ENCODE results near the gene RAD54L.
"Not testable (repeated sequence)": the region's sequence is repeated elsewhere in the genome, so short reads cannot be mapped to it uniquely, and the experiment has no call there.

The RAD54L gene

DNA sequence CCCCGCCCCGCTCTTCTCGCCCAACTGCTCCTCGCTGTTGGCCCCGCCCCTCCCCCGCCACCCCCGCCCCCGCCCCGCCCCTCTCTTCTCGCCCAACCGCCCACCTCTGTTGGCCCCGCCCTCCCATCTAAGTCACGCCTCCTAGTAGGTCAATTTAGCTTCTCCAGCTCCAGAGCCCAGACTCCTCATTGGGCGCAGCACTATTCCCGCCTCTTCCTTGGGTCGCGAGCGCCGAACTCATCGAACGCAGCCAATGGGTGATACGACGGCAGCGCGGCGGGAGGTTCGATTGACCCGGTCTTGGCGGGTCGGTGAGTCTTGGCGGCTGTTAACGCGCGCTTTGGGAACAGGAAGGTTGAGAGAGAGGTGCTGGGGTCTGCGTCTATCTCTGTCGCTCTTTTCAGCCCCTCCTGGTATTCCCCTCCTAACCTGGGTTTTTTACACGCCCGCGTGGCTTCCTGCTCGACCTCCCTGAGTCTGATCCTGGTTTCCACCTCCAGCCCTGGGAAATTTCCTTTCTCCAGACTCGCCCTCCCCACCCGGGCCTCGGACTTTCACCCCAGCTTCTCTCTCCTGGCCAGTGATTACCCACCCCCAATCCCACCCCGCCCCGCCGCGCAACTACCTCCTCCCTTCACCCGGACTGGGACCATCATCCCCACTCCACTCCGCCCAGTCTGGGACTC lies at the start of gene RAD54L:
TSS of gene RAD54L (plus strand) at position 328 of the 686 bp plus-strand sequence. CDS start 643 bp downstream, outside the sequence.
- DNase-seq (ENCODE audit: low read depth), result peak; percentile 98

GRCh38 chr1:46197964-46198811 lies 49.4 kb upstream of the RAD54L start, which contains the start of gene POMGNT1:
Gene POMGNT1 (minus strand): TSS chr1:46198434. CDS start chr1:46197821, 613 bp downstream.
- DNase-seq (ENCODE audit: low read depth), result peak; percentile 42

DNA sequence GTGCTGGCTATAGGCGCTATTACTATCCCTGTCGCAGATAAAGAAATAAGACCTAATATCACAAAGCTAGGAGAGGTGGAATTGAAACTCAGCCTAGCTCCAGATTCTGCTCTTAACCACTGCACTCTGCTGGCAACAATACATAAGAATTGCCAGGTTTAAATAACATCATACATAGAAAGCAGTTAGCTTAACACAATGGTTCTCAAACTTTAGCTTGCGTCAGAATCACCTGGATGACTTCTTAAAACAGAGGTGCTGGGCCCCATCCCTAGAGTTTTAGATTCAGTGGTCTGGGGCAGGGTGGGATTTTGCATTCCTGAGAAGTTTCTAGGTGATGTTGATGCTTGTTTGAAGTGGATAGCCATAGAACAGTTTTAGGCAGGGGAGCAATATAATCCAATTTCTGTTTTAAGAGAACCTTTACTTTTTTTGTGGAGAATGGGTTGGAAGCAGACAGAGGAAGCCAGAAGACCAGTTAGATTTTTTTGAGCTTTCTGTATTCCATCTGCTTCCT lies 48.3 kb upstream of the RAD54L start:
- no peak for DNase-seq (ENCODE audit: low read depth)

- no peak for DNase-seq (ENCODE audit: low read depth)
Observed at GRCh38 chr1:46203738-46204405, 43.7 kb upstream of the RAD54L start.

- no peak for DNase-seq (ENCODE audit: low read depth)
Observed at GRCh38 chr1:46204406-46204742, 43.2 kb upstream of the RAD54L start.

DNA sequence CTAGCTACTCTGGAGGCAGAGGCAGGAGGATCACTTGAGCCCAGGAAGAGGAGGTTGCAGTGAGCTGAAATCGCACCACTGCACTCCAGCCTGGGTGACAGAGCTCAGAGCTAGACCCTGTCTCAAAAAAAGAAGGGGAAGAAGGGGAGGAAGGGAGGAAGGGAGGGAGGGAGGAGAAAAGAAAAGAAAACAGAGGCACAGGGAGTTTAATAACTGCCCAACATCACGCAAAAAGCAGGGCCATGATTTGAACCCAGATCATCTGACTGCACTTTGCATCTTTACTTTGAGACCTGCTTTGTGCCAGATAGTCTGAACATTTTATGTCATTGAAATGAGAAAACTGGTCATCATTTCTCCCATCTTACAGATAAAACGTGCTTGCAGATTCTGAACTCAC lies 42.4 kb upstream of the RAD54L start:
- DNase-seq (ENCODE audit: low read depth), result no peak

- DNase-seq (ENCODE audit: low read depth), result no peak
Observed at GRCh38 chr1:46205791-46206190, 41.8 kb upstream of the RAD54L start.

- DNase-seq (ENCODE audit: low read depth), result no peak
Observed at GRCh38 chr1:46206399-46206798, 41.2 kb upstream of the RAD54L start.

DNA sequence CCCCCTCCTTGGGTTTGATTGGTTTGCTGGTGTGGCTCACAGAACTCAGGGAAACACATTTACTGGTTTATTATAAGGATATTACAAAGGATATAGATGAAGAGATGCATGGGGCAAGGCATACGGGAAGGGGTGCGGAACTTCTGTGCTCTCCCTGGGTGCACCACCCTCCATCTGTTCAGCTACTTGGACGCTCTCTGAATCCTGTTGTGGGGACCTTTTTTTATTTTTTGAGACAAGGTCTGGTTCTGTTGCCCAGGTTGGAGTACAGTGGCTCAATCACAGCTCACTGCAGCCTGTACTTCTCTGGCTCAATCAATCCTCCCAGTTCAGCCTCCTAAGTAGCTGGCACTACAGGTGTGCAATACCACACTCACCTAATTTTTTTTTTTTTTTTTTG lies 37.0 kb upstream of the RAD54L start:
- DNase-seq (ENCODE audit: low read depth), result no peak

DNA sequence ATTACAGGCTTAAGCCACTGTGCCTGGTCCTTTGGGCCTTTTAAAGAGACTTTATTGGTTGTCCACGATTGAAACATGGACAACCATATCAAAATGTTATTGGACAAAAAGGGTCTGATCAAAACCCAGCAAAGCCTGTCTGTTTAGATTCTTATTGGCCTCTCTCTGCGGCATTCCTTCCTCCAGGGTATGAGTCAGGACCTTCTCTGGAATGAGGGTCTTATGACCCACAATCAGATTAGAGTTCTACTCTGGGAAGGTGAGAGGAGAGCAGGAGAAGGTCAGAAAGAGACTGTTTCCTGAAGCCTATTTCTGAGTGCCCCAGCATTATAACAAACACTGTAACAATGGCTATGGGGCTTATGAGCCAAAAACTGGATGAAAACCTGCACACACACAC lies 36.5 kb upstream of the RAD54L start:
- peak; percentile 22 for DNase-seq (ENCODE audit: low read depth)

DNA sequence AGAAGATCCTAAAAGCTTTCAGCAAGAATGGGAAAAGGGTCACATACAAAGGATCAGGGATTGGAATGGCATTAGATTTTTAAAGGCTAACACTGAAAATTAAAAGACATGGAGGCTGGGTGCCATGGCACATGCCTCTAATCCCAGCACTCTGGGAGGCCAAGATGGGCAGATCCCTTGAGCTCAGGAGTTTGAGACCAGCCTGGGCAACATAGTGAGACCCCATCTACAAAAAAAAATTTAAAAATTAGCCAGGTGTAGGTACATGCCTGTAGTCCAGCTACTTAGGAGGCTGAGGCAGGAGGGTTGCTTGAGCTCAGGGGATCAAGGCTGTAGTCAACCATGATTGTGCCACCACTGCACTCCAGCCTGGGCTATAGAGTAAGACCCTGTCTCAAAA lies 32.1 kb upstream of the RAD54L start:
- DNase-seq (ENCODE audit: low read depth), result no peak

DNA sequence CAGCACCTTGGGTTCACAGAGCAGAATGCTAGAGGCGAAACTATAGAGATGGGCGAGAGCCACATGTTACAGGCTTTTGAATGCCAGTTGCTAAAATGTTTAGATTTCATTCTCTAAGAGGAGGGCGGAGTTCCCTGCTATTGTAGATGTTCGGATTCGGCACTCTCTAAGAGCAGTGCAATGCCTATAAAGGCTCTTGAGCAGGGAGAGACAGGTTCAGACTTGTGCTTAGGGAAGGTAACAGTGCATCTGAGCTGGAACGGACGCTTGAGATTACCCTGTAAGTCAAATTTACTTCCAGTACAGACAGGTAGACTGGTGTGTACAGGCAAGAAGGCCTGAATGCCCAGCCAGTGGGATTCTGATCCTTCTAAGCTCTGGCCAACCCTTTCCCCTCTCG lies 29.1 kb upstream of the RAD54L start:
- DNase-seq (ENCODE audit: low read depth), result no peak

DNA sequence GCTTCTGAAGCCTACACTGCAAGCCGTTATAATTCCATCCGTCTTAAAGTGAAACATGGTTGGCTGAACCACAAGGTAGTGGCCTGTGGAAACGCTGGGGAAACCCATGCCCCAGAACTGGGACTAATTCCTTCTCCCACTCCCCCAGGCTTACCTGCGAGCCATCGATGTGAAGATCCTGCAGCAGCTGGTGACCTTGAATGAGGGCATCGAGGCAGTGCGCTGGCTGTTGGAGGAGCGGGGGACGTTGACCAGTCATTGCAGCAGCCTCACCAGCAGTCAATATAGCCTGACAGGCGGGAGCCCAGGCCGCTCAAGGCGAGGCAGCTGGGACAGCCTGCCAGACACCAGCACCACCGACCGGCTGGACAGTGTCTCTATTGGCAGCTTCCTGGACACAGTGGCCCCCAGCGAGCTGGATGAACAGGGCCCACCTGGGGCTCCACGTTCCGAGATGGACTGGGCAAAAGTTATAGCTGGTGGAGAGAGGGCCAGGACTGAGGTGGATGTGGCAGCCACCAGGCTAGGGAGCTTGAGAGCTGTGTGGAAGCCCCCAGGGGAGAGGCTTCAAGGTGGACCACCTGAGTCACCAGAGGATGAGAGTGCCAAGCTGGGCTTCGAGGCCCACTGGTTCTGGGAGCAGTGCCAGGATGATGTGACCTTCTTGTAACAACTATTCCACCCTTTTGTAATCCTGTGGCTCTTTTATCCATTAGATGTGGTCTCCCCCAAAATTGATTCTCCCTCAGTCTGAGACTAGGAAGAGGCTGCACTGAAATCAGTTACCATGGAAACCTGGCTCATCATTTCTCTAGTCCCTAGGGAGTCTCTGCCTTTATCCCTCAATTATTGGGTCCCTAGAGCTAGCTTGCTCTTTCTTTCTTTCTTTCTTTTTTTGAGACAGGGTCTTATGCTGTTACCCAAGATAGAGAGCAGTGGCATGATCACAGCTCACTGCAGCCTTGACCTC lies 27.7 kb upstream of the RAD54L start:
- no peak for DNase-seq (ENCODE audit: low read depth)

GRCh38 chr1:46220808-46221207 lies 26.8 kb upstream of the RAD54L start:
- no peak for DNase-seq (ENCODE audit: low read depth)

DNA sequence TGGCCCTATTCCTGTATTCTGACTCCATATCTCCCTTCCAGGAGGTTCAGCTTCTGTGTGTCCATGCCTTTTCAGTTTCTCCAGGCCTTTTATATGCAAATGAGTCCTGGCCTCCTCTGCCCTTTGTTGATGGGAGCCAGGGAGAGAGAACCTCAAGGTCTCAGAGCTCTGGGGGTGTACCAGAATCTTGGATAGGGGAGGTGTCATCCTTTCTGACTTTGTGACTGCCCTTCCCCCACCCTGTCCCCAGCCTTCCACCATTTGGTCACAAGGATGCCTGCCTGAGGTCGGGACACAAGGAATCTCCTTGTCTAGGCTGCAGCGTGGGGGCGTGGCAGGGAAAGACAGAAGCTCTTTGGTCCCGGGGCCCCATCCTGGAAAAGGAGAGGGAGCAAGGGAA lies 25.8 kb upstream of the RAD54L start:
- no peak for DNase-seq (ENCODE audit: low read depth)

DNA sequence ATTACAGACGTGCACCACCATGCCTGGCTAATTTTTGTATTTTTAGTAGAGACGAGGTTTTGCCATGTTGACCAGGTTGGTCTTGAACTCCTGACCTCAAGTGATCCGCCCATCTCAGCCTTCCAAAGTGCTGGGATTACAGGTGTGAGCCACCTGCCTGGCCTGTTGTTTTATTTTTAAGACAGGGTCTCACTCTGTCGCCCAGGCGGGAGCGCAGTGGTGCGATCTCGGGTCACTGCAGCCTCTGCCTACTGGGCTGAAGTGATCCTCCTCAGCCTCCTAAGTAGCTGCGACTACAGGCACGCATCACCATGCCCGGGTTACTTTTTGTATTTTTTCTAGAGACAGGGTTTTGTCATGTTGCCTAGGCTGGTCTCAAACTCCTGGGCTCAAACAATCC lies 24.5 kb upstream of the RAD54L start:
- DNase-seq (ENCODE audit: low read depth), result not testable (repeated sequence)

DNA sequence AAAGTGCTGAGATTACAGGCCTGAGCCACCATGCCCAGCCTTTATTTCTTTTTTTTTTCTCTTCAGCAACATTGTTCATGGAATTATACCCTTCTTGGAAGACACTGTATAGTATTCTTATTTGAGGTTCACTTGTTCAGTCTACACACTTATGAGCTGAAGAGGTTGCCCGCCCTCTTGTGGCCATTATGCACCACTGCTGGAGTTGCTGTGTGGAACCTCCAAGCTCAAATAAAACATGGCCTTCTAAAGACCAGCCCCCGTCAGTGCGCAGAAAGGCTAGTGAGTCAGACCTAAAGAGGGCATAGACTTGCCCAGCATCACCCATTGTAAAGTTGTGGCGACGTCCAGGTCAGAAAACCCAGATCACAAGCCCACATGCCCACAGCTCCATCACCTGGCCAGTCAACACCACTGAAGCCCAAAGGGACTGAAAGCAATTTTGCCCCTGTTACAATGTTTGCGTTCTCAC lies 24.1 kb upstream of the RAD54L start:
- peak; percentile 85 for DNase-seq (ENCODE audit: low read depth)

DNA sequence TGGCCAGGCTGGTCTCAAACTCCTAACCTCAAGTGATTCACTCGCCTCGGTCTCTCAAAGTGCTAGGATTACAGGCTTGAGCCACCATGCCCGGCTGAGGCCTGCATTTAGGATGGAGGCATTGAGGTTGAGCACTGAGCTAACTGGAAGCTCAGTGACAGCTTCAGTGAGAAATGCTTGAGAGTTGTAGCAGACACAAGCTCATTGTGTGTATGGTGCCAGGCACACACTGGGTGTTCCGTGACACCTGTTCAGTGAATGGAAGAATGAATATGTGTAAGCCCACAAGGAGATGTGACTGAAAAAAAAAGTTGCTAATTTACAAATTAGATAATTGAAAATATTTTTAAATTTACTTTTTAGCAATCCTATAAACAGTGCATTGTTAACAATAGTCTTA lies 22.6 kb upstream of the RAD54L start:
- no peak for DNase-seq (ENCODE audit: low read depth)

- not testable (repeated sequence) for DNase-seq (ENCODE audit: low read depth)
Observed at GRCh38 chr1:46231231-46231630, 16.3 kb upstream of the RAD54L start.

- no peak for DNase-seq (ENCODE audit: low read depth)
Observed at GRCh38 chr1:46236882-46237281, 10.7 kb upstream of the RAD54L start.

GRCh38 chr1:46238865-46239264 lies 8.7 kb upstream of the RAD54L start:
- peak; percentile 48 for DNase-seq (ENCODE audit: low read depth)

All from amniotic epithelial cell (primary cell).